Naive thymus-derived CD8-positive, alpha-beta T cell (primary cell): ENCODE data around the gene GAD2. TPM values are rescaled to one million over a fixed set of nuclear protein-coding genes. Genes with fewer than 3 reads are reported as not detected.

Source experiments
- ATAC-seq, 2 donors: fragments of 150-1000 bp; cut with Tn5 transposase in 1 of 2; sonication (Bioruptor Pico), chemical (Tn5 transposase) in 1 of 2; 1 replicate in 1 of 2; 2 replicates in 1 of 2; pipeline ENCODE4 v1.10.0; 2021; ENCODE audit warnings: mild to moderate bottlenecking in 2 of 2, moderate library complexity in 2 of 2
- POLR2A ChIA-PET: fragments of 350-600 bp; sonication (Branson Sonifier 250); formaldehyde crosslinking; loops from one replicate; lab custom pipeline; 2021; ENCODE audit warnings: antibody characterized with exemption; lab: Charles Lee
- DNase-seq, 10 donors: peaks; one replicate each; pipeline versions ENCODE4 v3.0.0 to v3.0.0-alpha.2; 2020 to 2022
- H3K27ac Mint-ChIP-seq, 10 donors: one replicate each; pipeline ENCODE4 v1.8.0; 2020 to 2022; ENCODE audit warnings: mild to moderate bottlenecking in 10 of 10, mixed read lengths in 10 of 10, moderate library complexity in 4 of 10, inconsistent platforms in 1 of 10
- H3K27me3 Mint-ChIP-seq, 5 donors: one replicate each; pipeline ENCODE4 v1.8.0; 2021 to 2022; ENCODE audit warnings: mixed read lengths in 5 of 5
- H3K36me3 Mint-ChIP-seq, 3 donors: one replicate each; pipeline ENCODE4 v1.8.0; 2020 to 2022; ENCODE audit warnings: mixed read lengths in 3 of 3, mild to moderate bottlenecking in 2 of 3, inconsistent platforms in 1 of 3
- H3K4me1 Mint-ChIP-seq, 4 donors: one replicate each; pipeline ENCODE4 v1.8.0; 2021 to 2022; ENCODE audit warnings: mixed read lengths in 4 of 4
- H3K4me3 Mint-ChIP-seq, 10 donors: one replicate each; pipeline ENCODE4 v1.8.0; 2020 to 2022; ENCODE audit warnings: mild to moderate bottlenecking in 10 of 10, mixed read lengths in 10 of 10, moderate library complexity in 6 of 10, inconsistent platforms in 1 of 10
- H3K9me3 Mint-ChIP-seq, 9 donors: one replicate each; pipeline ENCODE4 v1.8.0; 2020 to 2022; ENCODE audit warnings: mixed read lengths in 9 of 9, mild to moderate bottlenecking in 3 of 9, inconsistent platforms in 1 of 9, moderate library complexity in 1 of 9
- polyA plus RNA-seq, 3 donors: library from polyadenylated mRNA; unstranded; fragments of 300-500 nt; fragmentation: Illumina TruSeq; gene quantifications; one replicate each; pipeline ENCODE4 v1.2.3, GENCODE V29; 2021
- total RNA-seq, 8 experiments: library from RNA in 2 of 8; stranded (reverse) in 2 of 8; gene quantifications; one replicate each; pipeline ENCODE4 v1.2.3 and lab custom pipeline; 2021 to 2026

Gene GAD2
- total RNA-seq (not detected), polyA plus RNA-seq (not detected), total RNA-seq (lab: John Stamatoyannopoulos, UW) (0 to 0.09 (median 0) reads per million in 6 experiments)

DNA sequence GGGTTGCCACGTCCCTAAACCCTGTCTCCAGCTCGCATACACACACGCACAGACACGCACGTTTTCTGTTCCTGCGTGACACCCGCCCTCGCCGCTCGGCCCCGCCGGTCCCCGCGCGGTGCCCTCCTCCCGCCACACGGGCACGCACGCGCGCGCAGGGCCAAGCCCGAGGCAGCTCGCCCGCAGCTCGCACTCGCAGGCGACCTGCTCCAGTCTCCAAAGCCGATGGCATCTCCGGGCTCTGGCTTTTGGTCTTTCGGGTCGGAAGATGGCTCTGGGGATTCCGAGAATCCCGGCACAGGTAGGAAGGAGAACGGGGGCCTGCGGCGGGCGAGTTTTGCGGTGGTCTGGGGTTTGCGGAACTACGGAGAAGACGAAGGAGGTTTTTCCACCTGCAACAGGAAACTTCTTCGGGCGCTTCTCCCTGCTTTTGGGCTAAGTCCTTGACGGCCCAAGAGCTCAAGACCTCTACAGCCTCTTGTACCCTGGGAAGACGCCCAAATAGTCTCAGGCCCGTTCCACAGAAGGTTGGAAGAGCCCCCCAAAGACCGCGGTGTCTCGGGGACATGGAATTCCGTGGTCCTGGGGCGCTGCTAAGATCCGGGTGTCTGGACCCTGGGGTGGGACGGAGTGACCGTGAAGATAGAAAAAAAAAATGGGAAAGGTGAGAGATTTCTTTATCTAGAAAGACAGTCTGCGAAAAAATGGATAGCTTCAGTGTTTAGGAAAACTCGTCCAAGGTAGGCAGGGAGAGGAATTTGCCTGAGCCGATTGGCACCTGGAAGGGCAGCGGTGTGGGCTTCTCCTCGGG lies at the start of gene GAD2:
GAD2 (plus strand) TSS at position 190 of the 811 bp plus-strand sequence; CDS start at position 226, 36 bp downstream.
- H3K4me1 Mint-ChIP-seq, result peaks cover 11 to 52% (median 36%) of the 10 kb centered on the region in 4 donors
- no peak for ATAC-seq
- H3K9me3 Mint-ChIP-seq, result peaks cover 0 to 2% (median 0%) of the 10 kb centered on the region in 9 donors
- POLR2A ChIA-PET, result no interaction called here
- peak within 1 kb of the TSS in 2 of 10 donors; percentile 59 to 73 for H3K27ac Mint-ChIP-seq
- peak within 1 kb of the TSS; percentile 65 to 86 (median 81) for H3K4me3 Mint-ChIP-seq
- H3K27me3 Mint-ChIP-seq, result peaks cover 38 to 87% (median 66%) of the 10 kb centered on the region in 5 donors
- peaks cover 0 to 8% (median 2%) of the 10 kb centered on the region in 3 donors for H3K36me3 Mint-ChIP-seq
- DNase-seq, result no peak

DNA sequence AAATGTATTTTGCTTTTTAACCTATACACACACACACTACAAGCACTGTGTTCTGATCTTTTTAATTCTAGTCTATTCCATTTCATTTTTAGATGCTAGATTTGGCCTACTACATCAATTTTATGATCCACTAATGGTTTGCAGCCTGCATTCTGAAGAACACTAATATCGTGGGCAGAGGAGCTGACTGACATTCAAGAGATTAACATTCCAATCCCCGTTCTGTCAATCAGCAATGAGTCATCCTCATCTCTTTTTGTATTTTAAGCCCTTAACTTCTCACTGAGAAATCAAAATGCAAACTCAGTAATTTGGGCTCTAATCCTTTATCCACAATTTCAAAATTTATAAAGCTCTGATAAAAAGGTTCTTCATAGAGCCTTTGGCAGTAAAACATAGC lies 47.1 kb upstream of the GAD2 start:
- Mint-ChIP-seq H3K4me1 (no peaks in the 10 kb centered on the region), H3K4me3 (no peak overlapping the region), H3K9me3 (no peaks in the 10 kb centered on the region), H3K27me3 (peaks cover 8 to 29% (median 14%) of the 10 kb centered on the region in 5 donors), H3K27ac (no peak overlapping the region), H3K36me3 (no peaks in the 10 kb centered on the region)
- POLR2A ChIA-PET, result no interaction called here
- no peak for ATAC-seq
- no peak for DNase-seq

DNA sequence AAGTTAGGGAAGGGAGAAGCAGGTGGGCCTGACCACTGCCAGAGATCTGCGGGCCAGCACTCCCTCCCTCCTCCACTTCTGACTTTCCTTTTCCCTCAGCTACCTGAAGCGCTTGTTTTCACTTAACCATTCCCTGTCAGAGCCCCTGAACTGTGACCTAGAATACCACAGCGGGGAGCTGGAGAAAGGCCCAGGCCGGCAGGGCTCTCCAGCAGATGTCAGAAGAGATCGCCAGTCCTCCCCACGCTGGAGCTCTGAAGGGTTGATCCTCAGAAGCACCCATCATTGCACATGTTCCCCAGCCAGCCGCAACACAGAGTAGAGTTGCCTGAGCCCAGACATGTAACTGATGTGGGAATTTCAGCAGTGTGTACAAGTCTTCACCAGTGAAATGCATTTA lies 44.4 kb upstream of the GAD2 start:
- no peak overlapping the region for H3K27ac Mint-ChIP-seq
- peaks cover 9 to 38% (median 19%) of the 10 kb centered on the region in 5 donors for H3K27me3 Mint-ChIP-seq
- no peak for DNase-seq
- no peak overlapping the region for H3K4me3 Mint-ChIP-seq
- ATAC-seq, result no peak
- H3K4me1 Mint-ChIP-seq, result no peaks in the 10 kb centered on the region
- no peaks in the 10 kb centered on the region for H3K36me3 Mint-ChIP-seq
- POLR2A ChIA-PET, result no interaction called here
- no peaks in the 10 kb centered on the region for H3K9me3 Mint-ChIP-seq

DNA sequence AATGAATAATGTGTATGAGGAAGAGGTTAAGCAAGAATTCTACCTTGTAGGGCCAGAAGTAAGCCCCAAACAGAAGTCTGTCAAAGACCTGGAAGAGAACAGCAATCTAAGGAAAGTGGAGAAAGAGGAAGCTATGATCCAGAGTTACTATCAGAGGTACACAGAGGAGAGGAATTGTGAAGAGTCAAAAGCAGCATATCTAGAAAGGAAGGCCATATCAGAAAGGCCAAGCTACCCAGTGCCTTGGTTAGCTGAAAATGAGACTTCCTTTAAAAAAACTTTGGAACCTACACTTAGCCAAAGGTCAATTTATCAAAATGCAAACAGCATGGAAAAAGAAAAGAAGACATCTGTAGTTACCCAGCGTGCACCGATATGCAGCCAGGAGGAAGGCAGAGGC lies 42.7 kb upstream of the GAD2 start:
- Mint-ChIP-seq H3K9me3 (no peaks in the 10 kb centered on the region), H3K4me3 (no peak overlapping the region), H3K27me3 (peaks cover 9 to 48% (median 21%) of the 10 kb centered on the region in 5 donors), H3K4me1 (no peaks in the 10 kb centered on the region), H3K36me3 (no peaks in the 10 kb centered on the region), H3K27ac (no peak overlapping the region)
- no peak for DNase-seq
- POLR2A ChIA-PET, result no interaction called here
- ATAC-seq, result no peak

DNA sequence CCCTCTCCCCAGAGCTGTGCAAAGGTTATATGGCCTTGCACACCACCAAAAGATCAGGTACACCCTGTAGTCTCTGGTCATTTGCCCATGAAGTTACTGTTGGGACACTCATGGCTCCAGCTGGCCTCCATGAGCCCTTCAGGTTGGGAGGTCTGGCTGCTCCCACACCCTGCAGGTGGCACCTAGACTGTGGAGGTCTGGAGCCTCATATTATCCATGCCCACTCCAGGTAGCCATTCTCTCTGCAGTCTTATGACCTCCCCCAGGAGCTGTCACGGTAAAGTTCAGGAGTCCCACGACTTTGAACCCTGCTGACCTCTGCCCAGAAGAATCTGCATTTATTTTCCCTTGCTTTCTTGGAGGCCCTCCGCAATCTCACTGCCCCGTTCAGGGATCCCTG lies 39.2 kb upstream of the GAD2 start:
- POLR2A ChIA-PET, result no interaction called here
- no peak overlapping the region for H3K27ac Mint-ChIP-seq

DNA sequence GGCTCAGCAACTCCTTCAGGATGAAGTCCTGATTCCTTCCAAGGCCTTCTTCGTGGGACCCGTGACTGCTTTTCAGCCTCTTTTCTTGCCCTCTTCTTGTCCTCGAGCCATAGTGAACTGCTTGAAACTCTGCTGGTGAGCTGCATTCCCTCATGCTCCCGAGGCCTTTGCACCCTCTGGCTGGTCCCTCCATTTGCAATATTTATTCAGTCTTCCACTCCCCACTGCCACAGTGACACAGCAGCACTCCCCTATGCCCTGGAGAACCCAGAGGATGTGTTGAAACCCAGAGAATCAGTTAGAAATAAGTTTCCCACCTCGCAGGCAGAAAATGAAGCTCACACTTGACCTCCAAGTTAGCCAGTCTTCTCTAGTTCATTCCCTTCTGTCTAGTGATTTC lies 22.3 kb upstream of the GAD2 start:
- Mint-ChIP-seq H3K4me1 (peaks cover 2 to 8% (median 4%) of the 10 kb centered on the region in 4 donors), H3K36me3 (peaks cover 0 to 16% (median 0%) of the 10 kb centered on the region in 3 donors), H3K27ac (no peak overlapping the region), H3K27me3 (peaks cover 6 to 13% (median 7%) of the 10 kb centered on the region in 5 donors), H3K9me3 (peaks cover 0 to 22% (median 3%) of the 10 kb centered on the region in 9 donors), H3K4me3 (no peak overlapping the region)
- DNase-seq, result no peak
- POLR2A ChIA-PET, result no interaction called here
- no peak for ATAC-seq

More for the DNA sequence above, 39.2 kb upstream of the GAD2 start:
- no peak for DNase-seq
- no peak for ATAC-seq
- Mint-ChIP-seq H3K4me1 (no peaks in the 10 kb centered on the region), H3K27me3 (peaks cover 8 to 33% (median 15%) of the 10 kb centered on the region in 5 donors), H3K4me3 (no peak overlapping the region), H3K36me3 (no peaks in the 10 kb centered on the region), H3K9me3 (no peaks in the 10 kb centered on the region)

DNA sequence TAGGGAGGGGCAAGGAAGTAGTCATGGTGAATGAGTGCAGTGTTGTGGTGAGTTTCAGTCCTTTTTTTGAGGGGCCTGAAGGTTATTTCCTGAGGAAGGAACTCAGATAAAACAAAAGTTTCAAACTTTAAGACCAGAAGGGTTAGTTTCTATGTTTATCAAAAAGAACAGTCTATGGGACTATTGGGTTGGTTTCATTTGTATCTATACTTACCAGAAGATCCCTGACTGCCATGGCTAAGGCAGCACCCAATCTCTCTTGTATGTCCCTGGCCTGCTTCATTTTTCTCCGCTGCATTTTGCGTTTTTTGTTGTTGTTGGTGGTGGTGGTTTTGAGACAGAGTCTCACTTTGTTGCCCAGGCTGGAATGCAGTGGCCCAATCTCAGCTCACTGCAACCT lies 19.3 kb upstream of the GAD2 start:
- POLR2A ChIA-PET, result no interaction called here

DNA sequence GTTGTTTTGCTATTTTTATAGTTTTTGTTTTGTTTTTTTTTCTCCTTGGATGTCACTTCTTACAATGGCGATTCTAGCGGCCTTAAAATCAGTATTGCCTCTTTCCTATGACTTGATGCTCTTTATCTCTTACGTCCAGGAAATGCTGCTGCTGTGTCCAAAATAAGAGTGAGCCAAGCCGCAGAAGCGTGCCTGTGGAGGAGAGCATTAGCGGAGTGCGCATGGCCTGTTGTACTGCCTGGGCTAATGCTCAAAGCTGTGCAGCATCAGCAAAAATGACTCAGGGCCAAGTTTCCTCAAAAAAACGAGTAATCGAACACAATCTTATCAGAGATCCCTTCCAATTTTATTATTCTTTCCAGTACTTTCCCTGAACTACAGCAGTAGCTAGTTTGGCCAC lies 18.5 kb upstream of the GAD2 start:
- Mint-ChIP-seq H3K36me3 (peaks cover 0 to 16% (median 0%) of the 10 kb centered on the region in 3 donors), H3K9me3 (peaks cover 0 to 20% (median 3%) of the 10 kb centered on the region in 9 donors), H3K27me3 (peaks cover 0 to 4% (median 0%) of the 10 kb centered on the region in 5 donors), H3K4me1 (peaks cover 2 to 8% (median 4%) of the 10 kb centered on the region in 4 donors), H3K27ac (no peak overlapping the region), H3K4me3 (no peak overlapping the region)
- POLR2A ChIA-PET, result no interaction called here
- DNase-seq (no peak), ATAC-seq (no peak)

More for the DNA sequence above, 19.3 kb upstream of the GAD2 start:
- DNase-seq, result no peak
- ATAC-seq, result no peak
- H3K27me3 Mint-ChIP-seq, result peaks cover 0 to 3% (median 0%) of the 10 kb centered on the region in 5 donors
- H3K27ac Mint-ChIP-seq, result no peak overlapping the region
- peaks cover 0 to 16% (median 0%) of the 10 kb centered on the region in 3 donors for H3K36me3 Mint-ChIP-seq
- peaks cover 2 to 8% (median 4%) of the 10 kb centered on the region in 4 donors for H3K4me1 Mint-ChIP-seq
- H3K9me3 Mint-ChIP-seq, result peaks cover 0 to 20% (median 3%) of the 10 kb centered on the region in 9 donors
- H3K4me3 Mint-ChIP-seq, result peak overlapping the region in 1 of 10 donors; percentile 40

DNA sequence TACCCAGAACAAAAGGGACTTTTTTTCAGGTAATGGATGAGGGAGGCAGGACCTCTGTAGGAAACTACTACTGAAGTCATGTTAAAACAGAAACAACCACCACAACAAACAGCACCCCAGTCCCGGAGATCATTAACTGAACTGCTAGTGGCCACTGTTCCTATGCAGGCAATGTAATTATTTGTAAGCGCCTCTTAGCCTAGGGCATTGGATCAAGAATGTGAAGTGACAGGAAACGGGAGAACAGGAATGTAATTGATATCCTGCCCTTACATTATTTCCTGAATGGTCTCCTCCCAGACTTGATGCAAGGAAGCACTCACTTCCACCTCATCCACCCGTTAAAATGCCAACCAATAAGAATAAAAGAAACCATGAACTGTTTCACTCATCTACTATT lies 16.7 kb upstream of the GAD2 start:
- peaks cover 0 to 20% (median 3%) of the 10 kb centered on the region in 9 donors for H3K9me3 Mint-ChIP-seq
- no peak overlapping the region for H3K27ac Mint-ChIP-seq
- H3K4me1 Mint-ChIP-seq, result peaks cover 2 to 8% (median 4%) of the 10 kb centered on the region in 4 donors
- POLR2A ChIA-PET, result no interaction called here
- H3K36me3 Mint-ChIP-seq, result peaks cover 0 to 16% (median 0%) of the 10 kb centered on the region in 3 donors
- H3K4me3 Mint-ChIP-seq, result no peak overlapping the region
- peaks cover 0 to 6% (median 0%) of the 10 kb centered on the region in 5 donors for H3K27me3 Mint-ChIP-seq
- DNase-seq, result no peak
- no peak for ATAC-seq

DNA sequence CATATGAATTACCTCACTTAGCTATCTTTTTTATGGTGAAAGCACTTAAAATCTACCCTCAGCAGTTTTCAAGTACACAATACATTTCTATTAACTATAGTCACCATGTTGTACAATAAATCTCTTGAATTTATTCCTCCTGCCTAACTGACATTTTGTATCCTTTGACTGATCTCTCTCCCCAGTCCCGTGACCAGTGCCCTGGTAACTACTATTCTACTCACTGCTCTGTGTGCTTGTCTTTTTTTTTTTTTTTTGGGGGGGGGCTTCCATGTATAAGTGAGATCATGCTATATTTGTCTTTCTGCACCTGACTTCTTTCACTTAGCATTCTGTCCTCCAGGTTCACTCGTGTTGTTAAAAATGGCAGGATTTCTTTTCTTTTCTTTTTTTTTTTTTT lies 11.4 kb upstream of the GAD2 start:
- POLR2A ChIA-PET, result no interaction called here
- Mint-ChIP-seq H3K4me1 (no peaks in the 10 kb centered on the region), H3K27ac (no peak overlapping the region), H3K4me3 (no peak overlapping the region), H3K9me3 (peaks cover 0 to 3% (median 0%) of the 10 kb centered on the region in 9 donors), H3K36me3 (no peaks in the 10 kb centered on the region), H3K27me3 (peaks cover 0 to 12% (median 9%) of the 10 kb centered on the region in 5 donors)
- no peak for DNase-seq
- no peak for ATAC-seq

DNA sequence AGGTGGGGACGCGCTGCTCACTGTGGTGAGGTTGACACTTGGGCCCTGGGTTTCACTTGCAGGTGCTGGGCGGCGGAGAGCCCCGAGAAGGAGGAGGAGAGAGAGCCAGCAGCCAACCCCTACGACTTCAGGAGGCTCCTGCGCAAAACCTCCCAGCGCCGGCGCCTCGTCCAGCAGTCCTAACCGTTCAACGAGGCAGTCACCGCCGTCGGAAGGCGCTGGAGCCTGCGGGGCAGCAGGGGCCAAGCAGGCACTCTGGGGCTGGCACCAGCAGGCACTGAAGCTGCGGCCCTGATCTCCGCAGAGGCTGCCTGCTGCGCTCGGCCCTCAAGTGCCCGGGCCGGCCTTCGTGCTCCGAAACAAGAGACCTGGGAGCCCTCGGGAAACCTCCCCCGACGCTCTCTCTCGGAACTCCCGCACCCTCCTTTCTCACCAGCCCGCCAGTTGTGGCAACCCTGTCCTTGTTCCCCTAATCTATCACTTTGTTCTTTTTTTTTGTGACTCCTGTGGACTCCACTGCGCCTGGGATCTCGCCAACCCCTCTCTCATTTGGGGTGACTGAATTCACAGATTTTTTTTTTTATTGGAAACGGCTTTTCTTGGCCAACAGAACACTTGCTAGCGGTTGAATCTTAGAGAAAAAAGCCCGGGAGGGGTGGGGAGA lies 4.7 kb upstream of the GAD2 start:
- ATAC-seq (no peak), DNase-seq (no peak)
- Mint-ChIP-seq H3K4me1 (peaks cover 7 to 39% (median 25%) of the 10 kb centered on the region in 4 donors), H3K27ac (no peak overlapping the region), H3K9me3 (peaks cover 0 to 3% (median 0%) of the 10 kb centered on the region in 9 donors), H3K27me3 (peaks cover 0 to 58% (median 36%) of the 10 kb centered on the region in 5 donors), H3K36me3 (peaks cover 0 to 2% (median 0%) of the 10 kb centered on the region in 3 donors), H3K4me3 (peak overlapping the region in 1 of 10 donors; percentile 52)
- POLR2A ChIA-PET, result no interaction called here

DNA sequence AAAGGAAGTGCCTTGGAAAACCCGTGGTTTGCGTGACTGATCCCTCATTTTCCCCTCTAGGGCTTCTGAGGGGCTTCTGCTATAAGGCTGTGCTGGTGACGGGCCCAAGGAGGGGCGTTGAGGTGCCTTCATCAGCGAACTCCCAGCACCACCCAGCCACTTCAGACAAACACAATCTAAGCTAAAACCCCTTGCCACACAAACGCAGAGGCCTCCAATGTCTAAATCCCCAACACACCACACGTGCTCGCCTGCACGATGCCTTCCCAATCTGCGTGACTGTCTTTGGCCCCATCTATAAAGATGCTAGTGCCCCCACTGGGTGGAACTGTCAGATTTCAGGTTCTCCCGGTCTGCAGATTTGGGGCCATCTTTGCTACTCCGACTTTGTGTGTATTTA lies 4.1 kb upstream of the GAD2 start:
- H3K9me3 Mint-ChIP-seq, result no peaks in the 10 kb centered on the region
- H3K27me3 Mint-ChIP-seq, result peaks cover 0 to 58% (median 41%) of the 10 kb centered on the region in 5 donors
- ATAC-seq, result no peak
- H3K27ac Mint-ChIP-seq, result no peak overlapping the region
- POLR2A ChIA-PET, result no interaction called here
- DNase-seq, result no peak
- peaks cover 0 to 2% (median 0%) of the 10 kb centered on the region in 3 donors for H3K36me3 Mint-ChIP-seq
- no peak overlapping the region for H3K4me3 Mint-ChIP-seq
- peaks cover 9 to 45% (median 31%) of the 10 kb centered on the region in 4 donors for H3K4me1 Mint-ChIP-seq
